HG03457 (cell line): ENCODE results near the gene TRAM1L1.

Source experiments
- ATAC-seq: cut with Tn5 transposase; IDR thresholded peaks from one replicate; pipeline ENCODE4 v1.9.1; 2021; ENCODE audit warnings: moderate number of reproducible peaks; ENCODE audit not compliant: unreplicated experiment

TRAM1L1 gene

DNA sequence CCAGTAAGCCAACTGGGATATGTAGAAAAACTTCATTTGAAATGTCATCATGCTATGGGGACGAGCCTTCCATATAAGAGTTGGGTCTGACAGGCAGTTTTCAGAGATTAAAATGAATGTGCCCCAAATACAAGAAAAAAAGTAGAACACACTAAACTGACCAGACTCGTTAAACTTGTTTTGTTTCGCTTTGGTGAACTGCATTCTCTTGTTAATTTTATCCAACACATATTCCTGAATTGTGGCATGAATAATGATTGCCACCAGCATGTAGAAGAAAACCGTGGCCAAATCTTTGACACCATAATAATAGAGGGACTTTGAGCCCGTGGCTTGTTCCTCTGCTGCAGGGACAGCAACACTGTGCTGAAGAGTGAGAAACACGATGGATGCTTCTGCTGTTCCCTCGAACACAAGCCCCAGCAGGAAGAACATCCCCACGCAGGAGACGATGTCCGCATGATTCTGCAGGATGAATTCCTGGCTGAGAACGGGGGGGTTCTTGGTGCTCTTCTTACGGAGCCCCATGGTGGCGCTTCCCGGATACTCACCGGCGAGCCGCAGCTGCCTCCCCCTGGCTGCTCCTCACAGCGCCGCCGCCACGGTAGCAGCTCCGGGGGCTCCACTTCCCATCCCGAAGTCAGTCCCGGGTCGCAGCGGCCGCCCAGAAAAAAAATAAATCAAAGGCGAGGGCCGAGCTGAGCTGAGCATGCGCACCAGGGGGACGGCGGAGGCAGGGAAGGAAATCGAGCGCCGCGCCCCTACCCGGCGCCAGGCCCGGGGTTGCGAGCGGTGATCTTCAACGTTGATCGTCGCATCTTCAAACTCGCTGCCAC is at the start of gene TRAM1L1:
Gene TRAM1L1, minus strand, starts transcription at position 711 of the 836 bp plus-strand sequence. Its CDS starts 183 bp downstream, at position 528.
- no peak for ATAC-seq

- no peak for ATAC-seq
Measured at GRCh38 chr4:117134386-117134785, 49.0 kb upstream of the TRAM1L1 start.

- ATAC-seq = no peak
Measured at GRCh38 chr4:117096886-117097285, 11.5 kb upstream of the TRAM1L1 start.

GRCh38 chr4:117096462-117096861 is 11.1 kb upstream of the TRAM1L1 start:
- no peak for ATAC-seq

GRCh38 chr4:117093571-117093970 is 8.2 kb upstream of the TRAM1L1 start:
- no peak for ATAC-seq

GRCh38 chr4:117077760-117078159 is 7.6 kb downstream of the TRAM1L1 start:
- ATAC-seq = no peak

GRCh38 chr4:117068120-117068519 is 17.3 kb downstream of the TRAM1L1 start:
- ATAC-seq = no peak

DNA sequence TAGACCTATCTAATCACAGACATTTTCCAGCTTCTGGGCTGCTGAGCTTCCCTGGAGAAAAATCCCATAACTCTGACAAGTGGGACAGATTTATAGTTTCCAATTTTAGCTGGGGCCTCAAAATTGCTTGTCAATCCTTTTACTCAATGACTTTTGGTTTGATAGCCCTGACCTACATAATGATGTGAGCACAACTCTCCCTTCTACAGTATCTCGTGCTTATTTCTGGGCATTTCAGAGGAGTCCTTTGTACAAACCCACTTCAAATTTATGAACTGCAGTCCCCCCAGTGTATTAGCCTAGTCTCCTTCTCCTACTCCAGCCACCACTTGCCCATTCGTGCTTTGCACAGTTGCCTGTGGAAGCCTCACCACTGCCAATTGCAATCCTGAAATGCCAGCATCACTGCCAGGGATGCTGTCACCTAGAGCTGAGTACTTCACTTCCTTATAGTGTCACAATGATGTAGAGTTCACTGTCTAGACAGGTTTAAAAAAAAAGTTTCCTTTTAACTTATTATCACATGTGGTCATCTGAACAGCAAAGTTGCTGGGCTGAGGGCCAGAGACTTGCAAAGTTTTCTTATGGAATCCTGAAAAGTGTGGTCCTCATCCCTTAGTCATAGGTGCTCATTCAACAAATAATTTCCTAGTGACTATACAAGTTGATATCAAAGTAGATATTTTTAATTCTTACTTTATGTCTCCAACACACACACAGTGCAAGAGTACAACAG is 21.2 kb downstream of the TRAM1L1 start:
- ATAC-seq = no peak

GRCh38 chr4:117042962-117043361 is 42.4 kb downstream of the TRAM1L1 start:
- no peak for ATAC-seq
